ENCODE data around the gene TENM3.

The TENM3 gene

DNA sequence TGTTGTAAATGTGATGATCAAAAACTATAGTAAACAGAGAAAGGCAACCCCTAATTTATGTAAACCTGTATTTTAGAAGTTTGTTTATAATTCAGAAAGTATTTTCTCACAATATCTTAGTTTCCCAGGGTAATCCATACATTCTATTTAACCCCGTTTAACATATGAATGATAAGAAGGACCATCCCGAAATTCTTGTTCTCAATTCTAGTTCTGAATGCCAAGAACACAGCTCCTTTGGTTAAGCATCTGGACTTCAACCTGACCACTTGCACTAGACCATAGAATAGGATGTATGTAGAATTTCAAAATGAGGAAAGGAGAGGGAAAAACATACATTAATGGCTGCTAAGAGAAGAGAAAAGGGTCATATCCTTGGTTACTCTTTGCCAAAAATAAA lies 227.0 kb downstream of the TENM3 start:
- H3K9me3 ChIP-seq (ENCODE audit: low read length) = no peaks in the 10 kb centered on the region
- H3K9ac ChIP-seq (ENCODE audit: low read length) = no peak overlapping the region
- no peak overlapping the region for H3K4me3 ChIP-seq (ENCODE audit: low read depth, low read length, poor library complexity, severe bottlenecking)
- H3K4me1 ChIP-seq (ENCODE audit: insufficient read depth, low read length, severe bottlenecking) = no peaks in the 10 kb centered on the region
- H3K27me3 ChIP-seq (ENCODE audit: insufficient read depth, low read length) = no peaks in the 10 kb centered on the region
- H4K20me1 ChIP-seq (ENCODE audit: insufficient read depth, low read length) = no peaks in the 10 kb centered on the region
- H3K36me3 ChIP-seq (ENCODE audit: insufficient read depth, low read length) = no peaks in the 10 kb centered on the region
- H3F3A ChIP-seq (ENCODE audit: insufficient read depth, low read length) = no peaks in the 10 kb centered on the region
- H3K79me2 ChIP-seq (ENCODE audit: insufficient read depth, low read length) = no peaks in the 10 kb centered on the region
- H3K4me2 ChIP-seq (ENCODE audit: low read length) = no peak overlapping the region
- no peak overlapping the region for H2AFZ ChIP-seq (ENCODE audit: low read length)
- H3K9me2 ChIP-seq (ENCODE audit: low read depth, low read length) = no peaks in the 10 kb centered on the region
- TF ChIP-seq, protein P1, sequence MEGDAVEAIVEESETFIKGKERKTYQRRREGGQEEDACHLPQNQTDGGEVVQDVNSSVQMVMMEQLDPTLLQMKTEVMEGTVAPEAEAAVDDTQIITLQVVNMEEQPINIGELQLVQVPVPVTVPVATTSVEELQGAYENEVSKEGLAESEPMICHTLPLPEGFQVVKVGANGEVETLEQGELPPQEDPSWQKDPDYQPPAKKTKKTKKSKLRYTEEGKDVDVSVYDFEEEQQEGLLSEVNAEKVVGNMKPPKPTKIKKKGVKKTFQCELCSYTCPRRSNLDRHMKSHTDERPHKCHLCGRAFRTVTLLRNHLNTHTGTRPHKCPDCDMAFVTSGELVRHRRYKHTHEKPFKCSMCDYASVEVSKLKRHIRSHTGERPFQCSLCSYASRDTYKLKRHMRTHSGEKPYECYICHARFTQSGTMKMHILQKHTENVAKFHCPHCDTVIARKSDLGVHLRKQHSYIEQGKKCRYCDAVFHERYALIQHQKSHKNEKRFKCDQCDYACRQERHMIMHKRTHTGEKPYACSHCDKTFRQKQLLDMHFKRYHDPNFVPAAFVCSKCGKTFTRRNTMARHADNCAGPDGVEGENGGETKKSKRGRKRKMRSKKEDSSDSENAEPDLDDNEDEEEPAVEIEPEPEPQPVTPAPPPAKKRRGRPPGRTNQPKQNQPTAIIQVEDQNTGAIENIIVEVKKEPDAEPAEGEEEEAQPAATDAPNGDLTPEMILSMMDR (IDR thresholded peaks at IDR 0.05; ENCODE audit: low read length) = no peak
- TF ChIP-seq EZH2 (IDR thresholded peaks at IDR 0.05; ENCODE audit: borderline replicate concordance, low read length) = no peak
- no peak overlapping the region for H3K27ac ChIP-seq (ENCODE audit: low read depth, low read length, poor library complexity, severe bottlenecking)

DNA sequence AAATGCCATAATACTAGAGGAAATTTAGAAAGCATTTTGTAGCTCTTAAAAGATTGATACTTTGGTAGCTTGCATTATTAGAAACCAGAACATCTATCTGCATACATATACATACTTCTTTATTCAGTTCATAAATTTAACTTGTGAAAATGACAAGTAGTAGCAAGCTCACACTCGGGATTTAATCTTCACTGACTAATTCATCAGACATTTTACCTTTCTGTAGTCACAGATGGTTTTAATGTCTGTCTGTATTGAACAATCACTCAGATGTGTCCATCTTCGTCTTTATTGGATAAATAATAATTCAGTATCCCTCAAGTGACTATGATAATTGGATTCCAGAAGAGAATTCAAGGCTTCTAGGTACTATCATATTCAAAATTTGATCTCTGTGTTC lies 232.3 kb downstream of the TENM3 start:
- no peak overlapping the region for H2AFZ ChIP-seq (ENCODE audit: low read length)
- H3K9ac ChIP-seq (ENCODE audit: low read length) = no peak overlapping the region
- TF ChIP-seq, protein P1 (IDR thresholded peaks at IDR 0.05; ENCODE audit: low read length) = no peak
- TF ChIP-seq EZH2 (IDR thresholded peaks at IDR 0.05; ENCODE audit: borderline replicate concordance, low read length) = no peak
- no peaks in the 10 kb centered on the region for H3K9me2 ChIP-seq (ENCODE audit: low read depth, low read length)
- no peaks in the 10 kb centered on the region for H3F3A ChIP-seq (ENCODE audit: insufficient read depth, low read length)
- no peaks in the 10 kb centered on the region for H3K27me3 ChIP-seq (ENCODE audit: insufficient read depth, low read length)
- no peaks in the 10 kb centered on the region for H3K4me1 ChIP-seq (ENCODE audit: insufficient read depth, low read length, severe bottlenecking)
- H3K79me2 ChIP-seq (ENCODE audit: insufficient read depth, low read length) = no peaks in the 10 kb centered on the region
- H3K36me3 ChIP-seq (ENCODE audit: insufficient read depth, low read length) = no peaks in the 10 kb centered on the region
- H4K20me1 ChIP-seq (ENCODE audit: insufficient read depth, low read length) = no peaks in the 10 kb centered on the region
- no peak overlapping the region for H3K4me2 ChIP-seq (ENCODE audit: low read length)
- H3K4me3 ChIP-seq (ENCODE audit: low read depth, low read length, poor library complexity, severe bottlenecking) = no peak overlapping the region
- no peak overlapping the region for H3K27ac ChIP-seq (ENCODE audit: low read depth, low read length, poor library complexity, severe bottlenecking)
- no peaks in the 10 kb centered on the region for H3K9me3 ChIP-seq (ENCODE audit: low read length)

DNA sequence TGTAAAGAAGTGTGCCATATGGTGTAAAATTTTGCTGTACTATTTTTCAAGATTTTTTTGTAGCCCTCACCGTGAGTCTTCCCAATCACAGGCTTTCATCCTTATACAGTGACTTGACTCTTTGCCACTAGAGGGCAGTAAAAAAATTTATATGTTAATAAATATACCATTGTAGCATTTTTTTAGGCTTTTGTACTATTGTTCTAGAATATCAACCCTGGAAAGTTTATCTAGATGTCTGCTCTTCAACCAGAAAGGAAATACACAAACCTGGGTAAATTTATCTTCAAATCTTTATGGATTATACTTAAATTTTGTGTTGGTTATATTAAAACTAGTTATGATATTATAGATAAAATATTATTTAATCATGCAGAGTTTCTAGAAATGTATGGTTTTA lies 235.3 kb downstream of the TENM3 start:
- Histone ChIP-seq H3K9ac (ENCODE audit: low read length) (no peak overlapping the region), H2AFZ (ENCODE audit: low read length) (no peak overlapping the region), H3K27ac (ENCODE audit: low read depth, low read length, poor library complexity, severe bottlenecking) (no peak overlapping the region), H3K36me3 (ENCODE audit: insufficient read depth, low read length) (no peaks in the 10 kb centered on the region), H3K79me2 (ENCODE audit: insufficient read depth, low read length) (no peaks in the 10 kb centered on the region), H3K4me1 (ENCODE audit: insufficient read depth, low read length, severe bottlenecking) (no peaks in the 10 kb centered on the region), H3F3A (ENCODE audit: insufficient read depth, low read length) (no peaks in the 10 kb centered on the region), H3K4me3 (ENCODE audit: low read depth, low read length, poor library complexity, severe bottlenecking) (no peak overlapping the region), H3K9me2 (ENCODE audit: low read depth, low read length) (no peaks in the 10 kb centered on the region), H4K20me1 (ENCODE audit: insufficient read depth, low read length) (no peaks in the 10 kb centered on the region), H3K4me2 (ENCODE audit: low read length) (no peak overlapping the region), H3K27me3 (ENCODE audit: insufficient read depth, low read length) (no peaks in the 10 kb centered on the region), H3K9me3 (ENCODE audit: low read length) (no peaks in the 10 kb centered on the region)
- no peak for TF ChIP-seq EZH2 (IDR thresholded peaks at IDR 0.05; ENCODE audit: borderline replicate concordance, low read length)
- TF ChIP-seq, protein P1 (IDR thresholded peaks at IDR 0.05; ENCODE audit: low read length) = peak; percentile 51
